OCI-LY7 (cell line): ENCODE data around the gene MAML3. TPM values are rescaled to one million over a fixed set of nuclear protein-coding genes. Genes with fewer than 3 reads are reported as not detected.

Experiments used
- BruUV-seq: library from RNA; stranded (reverse); fragments of 400-500 nt; replicated peaks from 2 replicates; lab custom pipeline; 2021; lab: Mats Ljungman, UMichigan
- CTCF ChIA-PET: fragments of 300-600 bp; sonication (Branson Sonifier 250); formaldehyde crosslinking; loops from one replicate; lab custom pipeline; 2022; ENCODE audit warnings: antibody characterized with exemption; ENCODE audit not compliant: unreplicated experiment; lab: Charles Lee
- POLR2A ChIA-PET: fragments of 300-600 bp; sonication (Branson Sonifier 250); formaldehyde crosslinking; loops from one replicate; lab custom pipeline; 2022; ENCODE audit warnings: antibody characterized with exemption; lab: Charles Lee
- DNase-seq: peaks from one replicate; pipeline ENCODE4 v3.0.0-alpha.2; 2015; ENCODE audit warnings: low spot score
- H2AFZ ChIP-seq: fragments of 200-600 bp; sonication (generic), shearing (Covaris generic); 2 replicates; pipeline ENCODE4 v1.6.1; 2014; ENCODE audit warnings: mild to moderate bottlenecking, antibody characterized with exemption, low read length, moderate library complexity
- H3K27ac ChIP-seq: fragments of 200-600 bp; sonication (generic); 2 replicates; pipeline ENCODE4 v1.5.1; 2014; ENCODE audit warnings: mixed run types, low read depth, mild to moderate bottlenecking, moderate library complexity, low read length, inconsistent platforms; ENCODE audit not compliant: poor library complexity, severe bottlenecking
- H3K36me3 ChIP-seq: fragments of 200-600 bp; sonication (generic); 2 replicates; pipeline ENCODE4 v1.6.1; 2014; ENCODE audit warnings: mild to moderate bottlenecking, antibody characterized with exemption, low read length, moderate library complexity, mixed read lengths; ENCODE audit not compliant: insufficient read depth
- H3K4me1 ChIP-seq: fragments of 200-600 bp; sonication (generic); 2 replicates; pipeline ENCODE4 v1.5.1; 2014; ENCODE audit warnings: mild to moderate bottlenecking, low read length; ENCODE audit not compliant: insufficient read depth, poor library complexity, severe bottlenecking
- H3K4me2 ChIP-seq: fragments of 200-600 bp; sonication (generic); 2 replicates; pipeline ENCODE4 v1.6.1; 2014; ENCODE audit warnings: mild to moderate bottlenecking, low read length
- H3K4me3 ChIP-seq: fragments of 200-600 bp; sonication (generic); 2 replicates; pipeline ENCODE4 v1.5.1; 2014; ENCODE audit warnings: mild to moderate bottlenecking, low read depth, low read length; ENCODE audit not compliant: poor library complexity, severe bottlenecking
- H3K79me2 ChIP-seq: fragments of 200-600 bp; sonication (generic); 2 replicates; pipeline ENCODE4 v1.6.1; 2016; ENCODE audit warnings: low read depth, mild to moderate bottlenecking, low read length, moderate library complexity, mixed read lengths; ENCODE audit not compliant: insufficient read depth
- H3K9me2 ChIP-seq: fragments of 200-600 bp; sonication (generic); 2 replicates; pipeline ENCODE4 v1.6.1; 2016; ENCODE audit warnings: mild to moderate bottlenecking, low read length, mixed read lengths; ENCODE audit not compliant: insufficient read depth
- H3K9me3 ChIP-seq: fragments of 200-600 bp; sonication (generic); 2 replicates; pipeline ENCODE4 v1.6.1; 2014; ENCODE audit warnings: mild to moderate bottlenecking, mixed run types, low read length, mixed read lengths
- H4K20me1 ChIP-seq: fragments of 200-600 bp; sonication (generic); 2 replicates; pipeline ENCODE4 v1.6.1; 2014; ENCODE audit warnings: mild to moderate bottlenecking, antibody characterized with exemption, low read length, moderate library complexity, mixed read lengths; ENCODE audit not compliant: insufficient read depth
- EZH2phosphoT487 ChIP-seq: fragments of 200-600 bp; sonication (generic); IDR thresholded peaks from 2 replicates; pipeline ENCODE4 v1.6.1; 2018; ENCODE audit warnings: low read depth, borderline replicate concordance, mild to moderate bottlenecking, mixed run types, antibody characterized with exemption, low read length, moderate library complexity, mixed read lengths
- intact Hi-C: fragments of 100-400 bp; cut with micrococcal nuclease; formaldehyde crosslinking; loops from one replicate; pipeline ENCODE4 v1.10.0; 2022; ENCODE audit not compliant: unreplicated experiment
- total RNA-seq, 2 experiments: library from RNA; depleted of rRNA in 1 of 2; stranded (reverse); fragments of >200 nt in 1 of 2; shearing (Covaris generic) in 1 of 2; gene quantifications; 2 replicates each; pipeline ENCODE4 v1.2.3, GENCODE V29; 2014 to 2022
- TF ChIP-seq, protein P1 (sequence below): fragments of 200-600 bp; sonication (generic); conservative IDR thresholded peaks from 2 replicates; pipeline ENCODE4 v1.5.1; 2014; ENCODE audit warnings: mild to moderate bottlenecking, antibody characterized with exemption, low read length, moderate library complexity, mixed read lengths

MAML3 gene
- total RNA-seq, 2 experiments from 2014 or later, result 0.80 to 1.2 TPM

DNA sequence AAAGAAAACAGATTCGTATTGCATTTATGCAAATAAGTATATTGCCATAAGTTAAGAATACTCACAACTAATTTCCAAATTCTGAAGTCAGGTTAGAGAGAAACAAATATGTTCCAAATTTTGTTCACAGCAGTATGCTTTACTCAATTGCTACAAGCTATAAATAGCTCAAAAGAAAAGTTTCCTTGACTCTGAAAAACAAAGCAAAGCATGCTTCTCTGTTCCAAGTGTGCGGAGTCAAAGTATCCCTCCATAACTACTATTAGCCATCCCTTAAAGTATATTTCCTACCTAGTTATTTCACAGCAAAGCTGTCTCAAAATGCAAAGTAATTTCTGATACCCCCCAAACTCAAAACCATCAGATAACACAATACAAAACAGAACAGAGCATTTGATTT, 441.1 kb downstream of the MAML3 start:
- intact Hi-C loops, result no loop called here
- H2AFZ ChIP-seq, result no peak overlapping the region
- BruUV-seq, result no TSS peak
- H3K79me2 ChIP-seq, result no peaks in the 10 kb centered on the region
- ChIA-PET CTCF (no interaction called here), POLR2A (interaction anchor here (0.9 to 1.4 kb wide), 3 partner anchors 27 to 51 kb away, joined by 3 to 4 read pairs (median 3); no protein-coding TSS in a partner anchor)
- H4K20me1 ChIP-seq, result no peaks in the 10 kb centered on the region
- DNase-seq, result no peak
- no peak overlapping the region for H3K4me3 ChIP-seq
- H3K9me2 ChIP-seq, result no peaks in the 10 kb centered on the region
- H3K9me3 ChIP-seq, result no peaks in the 10 kb centered on the region
- H3K27ac ChIP-seq, result no peak overlapping the region
- H3K36me3 ChIP-seq, result no peaks in the 10 kb centered on the region
- H3K4me1 ChIP-seq, result no peaks in the 10 kb centered on the region
- no peak overlapping the region for H3K4me2 ChIP-seq
- TF ChIP-seq EZH2phosphoT487, result no peak
- TF ChIP-seq, protein P1, sequence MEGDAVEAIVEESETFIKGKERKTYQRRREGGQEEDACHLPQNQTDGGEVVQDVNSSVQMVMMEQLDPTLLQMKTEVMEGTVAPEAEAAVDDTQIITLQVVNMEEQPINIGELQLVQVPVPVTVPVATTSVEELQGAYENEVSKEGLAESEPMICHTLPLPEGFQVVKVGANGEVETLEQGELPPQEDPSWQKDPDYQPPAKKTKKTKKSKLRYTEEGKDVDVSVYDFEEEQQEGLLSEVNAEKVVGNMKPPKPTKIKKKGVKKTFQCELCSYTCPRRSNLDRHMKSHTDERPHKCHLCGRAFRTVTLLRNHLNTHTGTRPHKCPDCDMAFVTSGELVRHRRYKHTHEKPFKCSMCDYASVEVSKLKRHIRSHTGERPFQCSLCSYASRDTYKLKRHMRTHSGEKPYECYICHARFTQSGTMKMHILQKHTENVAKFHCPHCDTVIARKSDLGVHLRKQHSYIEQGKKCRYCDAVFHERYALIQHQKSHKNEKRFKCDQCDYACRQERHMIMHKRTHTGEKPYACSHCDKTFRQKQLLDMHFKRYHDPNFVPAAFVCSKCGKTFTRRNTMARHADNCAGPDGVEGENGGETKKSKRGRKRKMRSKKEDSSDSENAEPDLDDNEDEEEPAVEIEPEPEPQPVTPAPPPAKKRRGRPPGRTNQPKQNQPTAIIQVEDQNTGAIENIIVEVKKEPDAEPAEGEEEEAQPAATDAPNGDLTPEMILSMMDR, result no peak

DNA sequence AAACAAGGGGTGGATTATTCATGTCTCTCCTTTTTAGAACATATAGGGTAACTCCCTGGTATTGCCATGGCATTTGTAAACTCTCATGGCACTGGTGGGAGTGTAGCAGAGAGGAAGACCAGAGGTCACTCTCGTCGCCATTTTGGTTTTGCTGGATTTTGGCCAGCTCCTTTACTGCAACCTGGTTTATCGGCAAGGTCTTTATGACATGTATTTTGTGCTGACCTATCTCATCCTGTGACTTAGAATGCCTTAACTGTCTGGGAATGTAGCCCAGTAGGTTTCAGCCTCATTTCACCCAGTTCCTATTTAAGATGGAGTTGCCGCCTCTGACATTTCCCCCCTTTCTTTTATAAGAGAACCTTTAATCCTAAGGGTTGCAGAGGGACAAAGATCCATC, 442.5 kb downstream of the MAML3 start:
- CTCF ChIA-PET, result no interaction called here
- no peak overlapping the region for H3K27ac ChIP-seq
- no peak overlapping the region for H2AFZ ChIP-seq
- no peaks in the 10 kb centered on the region for H3K9me2 ChIP-seq
- H3K4me1 ChIP-seq, result no peaks in the 10 kb centered on the region
- POLR2A ChIA-PET, result interaction anchor here (0.6 kb wide), 1 partner anchor 712 kb away, joined by 3 read pairs; no protein-coding TSS in a partner anchor
- H3K4me3 ChIP-seq, result no peak overlapping the region
- no peaks in the 10 kb centered on the region for H3K79me2 ChIP-seq
- TF ChIP-seq, protein P1, result no peak
- TF ChIP-seq EZH2phosphoT487, result no peak
- BruUV-seq, result no TSS peak
- no peak overlapping the region for H3K4me2 ChIP-seq
- H3K36me3 ChIP-seq, result no peaks in the 10 kb centered on the region
- no peaks in the 10 kb centered on the region for H4K20me1 ChIP-seq
- intact Hi-C loops, result no loop called here
- no peaks in the 10 kb centered on the region for H3K9me3 ChIP-seq
- DNase-seq, result no peak

DNA sequence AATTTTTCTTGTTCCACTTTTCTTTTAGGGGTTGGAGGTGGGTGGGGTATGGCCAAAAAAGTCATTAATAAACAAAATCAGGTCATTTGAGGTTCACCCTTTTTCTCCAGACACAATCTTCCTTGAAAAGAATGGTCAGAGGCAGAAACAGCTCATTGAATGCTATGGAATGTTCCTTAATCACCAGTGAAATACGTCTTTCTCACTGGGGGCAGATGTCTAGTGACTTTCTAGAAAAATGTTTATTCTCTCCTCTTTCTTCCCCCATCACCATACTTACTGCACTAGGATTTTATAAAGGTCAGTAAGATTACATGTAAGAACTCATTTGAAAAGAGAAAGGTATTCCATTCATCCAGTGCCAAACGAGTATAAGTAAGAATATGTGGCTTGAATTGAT, 443.9 kb downstream of the MAML3 start:
- DNase-seq, result no peak
- Histone ChIP-seq H3K9me3 (no peaks in the 10 kb centered on the region), H3K4me2 (no peak overlapping the region), H3K36me3 (no peaks in the 10 kb centered on the region), H3K27ac (no peak overlapping the region), H2AFZ (no peak overlapping the region), H3K9me2 (no peaks in the 10 kb centered on the region), H3K79me2 (no peaks in the 10 kb centered on the region), H3K4me1 (no peaks in the 10 kb centered on the region), H3K4me3 (no peak overlapping the region), H4K20me1 (no peaks in the 10 kb centered on the region)
- intact Hi-C loops, result no loop called here
- ChIA-PET POLR2A (no interaction called here), CTCF (no interaction called here)
- TF ChIP-seq, protein P1, result no peak
- no peak for TF ChIP-seq EZH2phosphoT487
- BruUV-seq, result no TSS peak
